HepG2 (cell line): ENCODE results near the gene SLC2A11. TPM values are rescaled to one million over a fixed set of nuclear protein-coding genes. Genes with fewer than 3 reads are reported as not detected.

ENCODE experiments used
- ATM ChIP-seq: fragments of 450-650 bp; IDR thresholded peaks from 2 replicates; pipeline ENCODE4 v1.7.1; 2017; ENCODE audit warnings: mild to moderate bottlenecking, borderline replicate concordance
- DR1 ChIP-seq: sonication (generic); formaldehyde crosslinking; IDR thresholded peaks from 2 replicates; pipeline ENCODE4 v1.8.0; 2021; ENCODE audit warnings: mild to moderate bottlenecking, missing genetic modification reagents, inconsistent platforms
- EED ChIP-seq: sonication (generic); formaldehyde crosslinking; IDR thresholded peaks from 2 replicates; pipeline ENCODE4 v1.5.0; 2020; ENCODE audit warnings: mild to moderate bottlenecking, missing genetic modification reagents
- JDP2 ChIP-seq: sonication (generic); formaldehyde crosslinking; IDR thresholded peaks from 2 replicates; pipeline ENCODE4 v1.8.1; 2022; ENCODE audit warnings: missing genetic modification reagents, borderline replicate concordance
- MAX ChIP-seq: IDR thresholded peaks from 2 replicates; pipeline ENCODE4 v1.6.1; 2012; ENCODE audit warnings: inconsistent platforms
- MIER3 ChIP-seq: IDR thresholded peaks from 2 replicates; pipeline ENCODE4 v1.6.1; 2016; ENCODE audit warnings: missing compliant biosample characterization, borderline replicate concordance
- MTA1 ChIP-seq: sonication (generic); formaldehyde crosslinking; IDR thresholded peaks from 2 replicates; pipeline ENCODE4 v1.4.0; 2020; ENCODE audit warnings: missing genetic modification reagents, mild to moderate bottlenecking, borderline replicate concordance
- PBX2 ChIP-seq: IDR thresholded peaks from 2 replicates; pipeline ENCODE4 v1.6.1; 2016; ENCODE audit warnings: control low read depth
- TRIM22 ChIP-seq: fragments of 450-650 bp; IDR thresholded peaks from 2 replicates; pipeline ENCODE4 v1.6.1; 2017
- TRIM24 ChIP-seq: sonication (generic); formaldehyde crosslinking; IDR thresholded peaks from 2 replicates; pipeline ENCODE4 v1.8.0; 2022; ENCODE audit warnings: mild to moderate bottlenecking, missing genetic modification reagents
- UBTF ChIP-seq: sonication (generic); formaldehyde crosslinking; IDR thresholded peaks from 2 replicates; pipeline ENCODE4 v1.4.0; 2020; ENCODE audit warnings: mild to moderate bottlenecking, missing genetic modification reagents
- USF2 ChIP-seq, 2 experiments: sonication (generic) in 1 of 2; formaldehyde crosslinking in 1 of 2; IDR thresholded peaks; 2 replicates each; pipeline versions ENCODE4 v1.5.1 to v1.6.1; 2011 to 2020; ENCODE audit warnings: borderline replicate concordance in 1 of 2, low read depth in 1 of 2, low read length in 1 of 2, mild to moderate bottlenecking in 1 of 2, missing genetic modification reagents in 1 of 2, moderate library complexity in 1 of 2
- ZC3H4 ChIP-seq: sonication (generic); formaldehyde crosslinking; IDR thresholded peaks from 2 replicates; pipeline ENCODE4 v1.4.0; 2020; ENCODE audit warnings: missing genetic modification reagents, borderline replicate concordance
- ZFP36L2 ChIP-seq: sonication (generic); formaldehyde crosslinking; IDR thresholded peaks from 2 replicates; pipeline ENCODE4 v1.4.0; 2020; ENCODE audit warnings: missing genetic modification reagents
- ZKSCAN1 ChIP-seq: fragments of 150-350 bp; IDR thresholded peaks from 2 replicates; pipeline ENCODE4 v1.6.1; 2014; ENCODE audit warnings: low read length
- ZNF317 ChIP-seq: sonication (generic); formaldehyde crosslinking; IDR thresholded peaks from 2 replicates; pipeline ENCODE4 v1.5.0; 2020; ENCODE audit warnings: mild to moderate bottlenecking, missing genetic modification reagents
- ZNF33A ChIP-seq: sonication (generic); formaldehyde crosslinking; IDR thresholded peaks from 2 replicates; pipeline ENCODE4 v1.5.1; 2020; ENCODE audit warnings: missing genetic modification reagents, mild to moderate bottlenecking, moderate library complexity, borderline replicate concordance
- ZNF83 ChIP-seq: sonication (generic); formaldehyde crosslinking; IDR thresholded peaks from 2 replicates; pipeline ENCODE4 v1.4.0; 2020; ENCODE audit warnings: missing genetic modification reagents, mild to moderate bottlenecking, borderline replicate concordance
- polyA plus RNA-seq, 8 experiments: library from polyadenylated mRNA; depleted of rRNA in 3 of 8; stranded (reverse) in 7 of 8; unstranded in 1 of 8; fragments of >200 nt; fragmentation: Illumina TruSeq in 4 of 8; extraction: Trizol in 4 of 8; gene quantifications; 2 replicates each; pipeline versions ENCODE4 v1.2.1 to v1.2.3, GENCODE V29; 2011 to 2016; ENCODE audit warnings: low read depth in 4 of 8, missing spikeins in 1 of 8, mixed read lengths in 1 of 8; ENCODE audit not compliant: insufficient read depth in 1 of 8
- total RNA-seq, 5 experiments: library from RNA; depleted of rRNA; stranded (reverse); fragments of >200 nt; fragmentation: Illumina TruSeq; extraction: Trizol; gene quantifications; 2 replicates each; pipeline ENCODE4 v1.2.3, GENCODE V29; 2016; ENCODE audit warnings: low read depth in 1 of 5

The SLC2A11 gene
- total and polyA plus RNA-seq, 2 of the 13 experiments (the other 11 are each of a cell fraction or from before 2014, with no cell fraction given): 15.2 to 15.4 TPM

- TF ChIP-seq USF2 (IDR thresholded peaks at IDR 0.05; ENCODE audit: low read depth, low read length): no peak
- no peak for TF ChIP-seq USF2 (CRISPR knock-in tag; IDR thresholded peaks at IDR 0.05; ENCODE audit: borderline replicate concordance)
- no peak for TF ChIP-seq ZNF83 (CRISPR knock-in tag)
- no peak for TF ChIP-seq ZC3H4
- no peak for TF ChIP-seq JDP2 (CRISPR knock-in tag)
- no peak for TF ChIP-seq MTA1 (CRISPR knock-in tag)
- TF ChIP-seq UBTF (CRISPR knock-in tag): peak; percentile 67
- TF ChIP-seq TRIM24 (CRISPR knock-in tag): no peak
- no peak for TF ChIP-seq DR1
- no peak for TF ChIP-seq ZKSCAN1
- TF ChIP-seq MIER3 (CRISPR knock-in tag): no peak
- no peak for TF ChIP-seq TRIM22
- peak; percentile 48; the same call in 1 of the 2 replicates for TF ChIP-seq ZNF317 (CRISPR knock-in tag)
- no peak for TF ChIP-seq ATM
- no peak for TF ChIP-seq EED (CRISPR knock-in tag)
- TF ChIP-seq ZNF33A (CRISPR knock-in tag): no peak
- TF ChIP-seq PBX2 (CRISPR knock-in tag): no peak
- peak; percentile 60 for TF ChIP-seq MAX
- no peak for TF ChIP-seq ZFP36L2 (CRISPR knock-in tag)
Observed at GRCh38 chr22:23849009-23850006, 8.4 kb upstream of the SLC2A11 start (continued).
